Hematopoietic multipotent progenitor cell treated with erythropoietin and hydrocortisone succinate and interleukin-3 and kit ligand, for 17 days (in vitro differentiated cells): ENCODE data around the gene NDUFA3.

Experiments used
- DNase-seq: peaks from one replicate; pipeline ENCODE4 v3.0.0-alpha.2; 2015; ENCODE audit warnings: low spot score

The NDUFA3 gene

GRCh38 chr19:54137699-54138488 is 35.2 kb downstream of the NDUFA3 start, which contains the start of gene CNOT3:
Gene CNOT3, plus strand, starts transcription at chr19:54137762. Its CDS starts 5,217 bp downstream, at chr19:54142979.
- DNase-seq = no peak

DNA sequence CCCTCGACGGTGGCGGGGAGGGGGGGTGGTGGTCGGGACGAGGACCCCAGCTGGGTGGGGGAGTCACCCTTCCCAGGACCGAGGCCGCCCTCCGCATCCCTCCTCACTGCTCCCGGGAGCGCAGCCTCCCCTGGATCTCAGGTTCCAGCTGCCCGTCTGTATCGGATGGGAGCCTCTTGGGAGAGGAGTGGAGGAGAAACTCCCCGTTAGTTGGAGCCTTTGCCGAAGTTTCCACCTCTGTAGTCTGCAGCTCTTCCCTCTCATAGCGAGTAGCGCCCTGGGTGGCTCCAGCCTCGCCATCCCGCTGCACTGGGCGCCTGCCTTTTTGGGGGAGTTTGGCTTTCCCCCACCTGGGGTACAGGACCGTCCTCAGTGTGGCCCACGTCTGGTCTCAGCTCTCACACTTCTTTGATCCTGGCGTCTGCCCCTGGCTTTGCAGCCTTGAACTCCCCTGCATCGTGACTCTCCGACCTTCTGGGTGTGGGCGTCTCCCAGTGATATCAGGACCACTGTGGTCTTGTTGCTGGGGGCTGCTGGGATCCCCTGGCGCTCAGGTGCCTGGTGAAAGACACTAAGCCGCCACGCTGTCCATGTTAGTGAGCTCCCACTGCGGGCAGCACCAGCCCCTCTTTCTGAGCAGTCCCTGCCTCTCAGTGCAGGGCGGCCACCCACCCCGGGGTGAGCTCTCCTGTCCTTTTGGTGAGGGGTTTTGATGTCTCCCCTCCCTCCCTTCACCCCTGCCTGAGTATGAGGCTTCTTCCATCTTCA is 36.0 kb downstream of the NDUFA3 start:
- no peak for DNase-seq

GRCh38 chr19:54141356-54141755 is 38.7 kb downstream of the NDUFA3 start:
- no peak for DNase-seq

DNA sequence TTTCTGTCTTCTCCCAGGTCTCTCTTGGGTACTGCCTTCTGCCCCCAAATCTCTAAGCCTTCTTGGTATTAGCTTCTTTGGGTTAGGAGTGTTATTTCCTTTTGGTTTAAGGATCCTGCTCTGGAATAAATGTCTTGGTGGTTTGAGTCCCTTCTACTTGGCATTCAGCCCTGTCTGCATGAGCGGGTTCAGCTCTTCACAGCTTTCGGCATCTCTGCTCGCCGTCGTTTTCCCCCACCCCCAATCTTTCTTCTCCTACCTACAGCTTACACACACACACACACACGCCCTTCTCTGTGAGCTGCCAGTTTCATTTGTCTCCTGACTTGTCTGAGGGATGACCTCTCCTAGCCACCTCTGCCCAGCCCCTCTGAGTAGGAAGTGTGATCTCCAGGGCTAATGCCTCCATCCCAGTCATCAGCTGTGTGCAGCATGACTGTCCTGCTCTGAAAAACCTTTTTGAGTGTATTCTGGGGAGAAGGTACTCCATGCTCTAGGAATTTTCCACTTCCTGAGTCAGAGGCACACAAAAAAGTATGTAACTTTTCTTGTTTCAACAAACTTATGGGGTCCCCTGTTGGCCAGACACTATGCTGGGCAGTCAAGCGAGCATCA is 39.6 kb downstream of the NDUFA3 start:
- no peak for DNase-seq

GRCh38 chr19:54145541-54146158 is 43.0 kb downstream of the NDUFA3 start:
- DNase-seq = no peak

- DNase-seq = no peak
Measured at GRCh38 chr19:54147676-54148075, 45.0 kb downstream of the NDUFA3 start.

GRCh38 chr19:54148158-54148557 is 45.5 kb downstream of the NDUFA3 start:
- no peak for DNase-seq

DNA sequence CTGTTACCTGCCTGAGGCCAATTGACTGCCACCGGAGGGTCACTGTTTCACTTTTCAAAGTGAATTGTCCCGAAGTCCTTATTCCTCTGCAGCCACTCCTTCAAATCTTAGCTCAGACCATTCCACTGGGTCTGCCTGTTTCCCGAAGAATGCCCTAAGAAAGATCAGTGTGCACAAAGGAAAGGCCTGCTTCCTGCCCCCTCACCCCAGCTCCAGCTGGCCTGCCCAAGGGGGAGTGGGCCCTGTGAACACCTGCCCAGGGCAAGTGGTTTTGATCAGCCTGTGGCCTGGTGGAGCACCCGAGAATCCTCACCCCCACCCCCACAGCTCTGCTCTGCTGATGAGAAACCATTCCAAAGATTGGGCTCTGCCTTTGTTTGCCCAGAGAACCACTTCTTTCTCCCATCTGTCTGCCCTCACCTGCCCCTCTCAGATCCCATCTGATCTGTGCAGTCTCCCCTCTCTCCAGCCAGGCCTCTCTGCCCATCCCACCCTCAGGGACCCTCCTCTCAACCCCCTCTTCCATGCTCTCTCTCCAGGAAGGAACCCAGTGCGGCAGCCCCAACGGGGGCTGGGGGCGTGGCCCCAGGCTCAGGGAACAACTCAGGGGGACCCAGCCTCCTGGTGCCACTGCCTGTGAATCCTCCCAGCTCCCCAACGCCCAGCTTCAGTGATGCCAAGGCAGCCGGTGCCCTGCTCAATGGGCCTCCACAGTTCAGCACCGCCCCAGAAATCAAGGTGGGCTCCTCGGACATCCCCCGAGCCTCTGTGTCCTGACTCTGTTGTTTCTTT is 46.6 kb downstream of the NDUFA3 start:
- no peak for DNase-seq

DNA sequence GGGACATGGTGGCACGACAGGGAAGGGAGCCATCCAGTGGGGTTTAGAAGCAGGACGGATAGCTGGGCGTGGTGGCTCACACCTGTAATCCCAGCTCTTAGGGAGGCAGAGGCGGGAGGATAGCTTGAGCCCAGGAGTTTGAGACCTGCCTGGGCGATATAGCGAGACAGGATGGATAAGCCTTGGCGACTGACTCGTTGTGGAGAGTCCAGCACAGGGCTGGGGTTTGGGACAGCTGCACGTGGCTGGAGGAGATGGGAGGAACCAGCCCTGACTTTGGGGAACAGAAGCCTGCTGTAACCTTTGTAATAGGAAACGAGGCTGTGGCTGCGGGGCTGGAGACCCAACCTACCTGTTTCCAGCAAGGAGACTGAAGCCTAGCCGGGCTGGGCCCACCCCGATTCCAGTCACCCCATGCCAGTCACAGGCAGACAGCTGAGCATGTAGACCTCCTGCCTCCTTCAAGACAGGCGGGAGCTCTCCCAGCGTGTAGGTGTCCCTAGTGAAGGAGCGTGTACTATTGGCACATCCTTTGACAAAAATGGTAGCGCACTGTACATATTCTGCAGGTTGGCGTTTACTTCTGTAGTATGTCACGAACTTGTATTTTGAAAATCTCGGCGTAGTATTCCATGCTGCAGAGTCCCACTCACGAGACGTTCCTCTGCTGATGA is 48.8 kb downstream of the NDUFA3 start:
- no peak for DNase-seq

DNA sequence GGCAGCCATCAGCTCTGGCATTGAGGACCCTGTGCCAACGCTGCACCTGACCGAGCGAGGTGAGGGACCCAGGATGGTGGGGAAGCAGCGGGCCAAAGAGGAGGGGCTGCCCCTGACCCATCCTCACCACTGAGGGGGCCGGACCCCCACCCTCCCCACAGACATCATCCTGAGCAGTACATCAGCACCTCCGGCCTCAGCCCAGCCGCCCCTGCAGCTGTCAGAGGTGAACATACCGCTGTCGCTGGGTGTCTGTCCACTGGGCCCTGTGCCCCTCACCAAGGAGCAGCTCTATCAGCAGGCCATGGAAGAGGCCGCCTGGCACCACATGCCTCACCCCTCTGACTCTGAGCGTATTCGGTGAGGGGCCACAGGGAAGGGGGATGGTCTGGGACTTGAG is 49.6 kb downstream of the NDUFA3 start:
- DNase-seq = no peak

- DNase-seq = no peak
Measured at GRCh38 chr19:54152878-54153524, 50.3 kb downstream of the NDUFA3 start.

GRCh38 chr19:54153731-54154326 is 51.2 kb downstream of the NDUFA3 start:
- no peak for DNase-seq

DNA sequence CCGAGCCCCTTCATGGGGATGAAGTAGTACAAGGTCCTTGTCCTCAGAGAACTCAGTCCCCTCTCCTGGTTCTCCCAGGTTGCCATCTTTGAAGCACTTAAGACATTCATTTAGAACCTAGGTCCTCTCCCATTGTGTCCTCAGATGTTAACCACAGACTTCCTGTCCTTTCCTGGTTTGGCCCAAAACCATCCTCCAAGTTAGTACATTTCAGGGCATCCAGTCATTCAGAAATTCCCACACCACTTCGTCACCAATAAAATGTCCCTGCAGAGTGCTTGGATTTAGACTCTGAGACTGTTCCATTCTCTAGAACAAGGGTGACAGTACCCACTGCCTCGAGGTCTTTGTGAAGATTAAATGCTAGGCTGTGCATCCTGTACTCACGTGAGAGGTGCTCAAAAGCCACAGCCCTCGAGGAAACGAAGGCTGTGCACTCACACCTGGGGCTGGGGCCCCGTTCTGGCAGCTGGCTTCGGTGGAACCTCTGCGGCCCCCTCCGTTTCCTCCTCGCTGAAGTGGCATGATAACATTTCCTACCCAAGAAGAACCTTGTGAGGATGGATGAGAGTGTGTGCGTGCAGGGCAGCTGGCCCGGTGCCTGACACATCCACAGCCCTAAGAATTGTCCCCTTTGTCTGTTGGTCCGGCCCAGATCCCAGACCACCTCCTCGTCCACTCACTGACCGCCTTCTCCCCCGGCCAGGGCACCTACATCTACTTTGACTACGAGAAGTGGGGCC is 52.1 kb downstream of the NDUFA3 start:
- DNase-seq = no peak

- no peak for DNase-seq
Measured at GRCh38 chr19:54155694-54156093, 53.0 kb downstream of the NDUFA3 start.

- no peak for DNase-seq
Measured at GRCh38 chr19:54156490-54156889, 53.8 kb downstream of the NDUFA3 start.

- DNase-seq = no peak
Measured at GRCh38 chr19:54156953-54157352, 54.3 kb downstream of the NDUFA3 start.
